ACC112 (cell line): Measurements from ENCODE around the gene CALD1.

ENCODE experiments used
- H2AFZ ChIP-seq: fragments of 200-600 bp; sonication (generic); one replicate; pipeline ENCODE4 v1.6.0; 2017; ENCODE audit warnings: antibody characterized with exemption, low read length; ENCODE audit not compliant: unreplicated experiment
- H3K27ac ChIP-seq: fragments of 200-600 bp; sonication (generic); 2 replicates; pipeline ENCODE4 v1.5.1; 2014; ENCODE audit warnings: low read depth, mild to moderate bottlenecking, antibody characterized with exemption, low read length, moderate library complexity
- H3K27me3 ChIP-seq: fragments of 200-600 bp; sonication (generic); 2 replicates; pipeline ENCODE4 v1.6.1; 2014; ENCODE audit warnings: mild to moderate bottlenecking, antibody characterized with exemption, low read length, moderate library complexity, mixed read lengths; ENCODE audit not compliant: insufficient read depth
- H3K36me3 ChIP-seq: fragments of 200-600 bp; sonication (generic); 2 replicates; pipeline ENCODE4 v1.6.1; 2016; ENCODE audit warnings: mild to moderate bottlenecking, antibody characterized with exemption, low read length, moderate library complexity, mixed read lengths; ENCODE audit not compliant: insufficient read depth
- H3K4me1 ChIP-seq: fragments of 200-600 bp; sonication (generic); one replicate; pipeline ENCODE4 v1.6.1; 2016; ENCODE audit warnings: low read length, mixed read lengths; ENCODE audit not compliant: insufficient read depth, unreplicated experiment, control insufficient read depth
- H3K4me3 ChIP-seq: fragments of 200-600 bp; sonication (generic); 2 replicates; pipeline ENCODE4 v1.5.1; 2014; ENCODE audit warnings: mild to moderate bottlenecking, low read depth, low read length
- H3K79me2 ChIP-seq: fragments of 200-600 bp; sonication (generic); one replicate; pipeline ENCODE4 v1.6.0; 2016; ENCODE audit warnings: low read length; ENCODE audit not compliant: control insufficient read depth, unreplicated experiment, insufficient read depth

CALD1 gene

GRCh38 chr7:134827436-134827835 lies 48.0 kb downstream of the CALD1 start:
- no peak overlapping the region for H2AFZ ChIP-seq
- peaks cover 67% of the 10 kb centered on the region for H3K79me2 ChIP-seq
- no peaks in the 10 kb centered on the region for H3K36me3 ChIP-seq
- H3K4me1 ChIP-seq: peaks cover 51% of the 10 kb centered on the region
- peak overlapping the region; percentile 24; the same call in 1 of the 2 replicates for H3K4me3 ChIP-seq
- H3K27me3 ChIP-seq: no peaks in the 10 kb centered on the region
- H3K27ac ChIP-seq: peak overlapping the region; percentile 84

GRCh38 chr7:134827889-134828288 lies 48.5 kb downstream of the CALD1 start:
- no peak overlapping the region for H2AFZ ChIP-seq
- no peaks in the 10 kb centered on the region for H3K36me3 ChIP-seq
- peak overlapping the region; percentile 84 for H3K27ac ChIP-seq
- H3K4me1 ChIP-seq: peaks cover 50% of the 10 kb centered on the region
- peak overlapping the region; percentile 24 for H3K4me3 ChIP-seq
- no peaks in the 10 kb centered on the region for H3K27me3 ChIP-seq
- peaks cover 72% of the 10 kb centered on the region for H3K79me2 ChIP-seq

DNA sequence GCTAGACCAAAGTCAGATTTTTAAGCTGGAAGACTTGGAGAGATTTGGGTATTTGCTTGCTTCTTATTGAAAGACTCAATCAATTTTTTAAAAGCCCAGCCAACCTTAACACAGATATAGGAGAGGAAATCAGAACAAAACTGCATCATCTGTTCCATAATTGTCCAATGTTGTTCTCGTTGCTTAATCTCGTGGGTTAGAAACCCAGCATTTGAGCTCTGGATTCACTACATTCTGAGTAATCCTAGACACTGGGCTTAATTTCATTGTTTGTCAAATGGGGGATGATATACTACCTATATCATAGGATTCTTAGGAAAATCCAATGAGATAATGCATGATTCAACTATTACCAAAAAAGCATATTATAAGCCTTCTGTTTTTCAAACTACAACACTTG lies 48.9 kb downstream of the CALD1 start:
- peaks cover 73% of the 10 kb centered on the region for H3K79me2 ChIP-seq
- no peaks in the 10 kb centered on the region for H3K27me3 ChIP-seq
- H2AFZ ChIP-seq: no peak overlapping the region
- H3K27ac ChIP-seq: peak overlapping the region; percentile 84
- H3K4me3 ChIP-seq: peak overlapping the region; percentile 24
- H3K4me1 ChIP-seq: peaks cover 45% of the 10 kb centered on the region
- H3K36me3 ChIP-seq: no peaks in the 10 kb centered on the region

DNA sequence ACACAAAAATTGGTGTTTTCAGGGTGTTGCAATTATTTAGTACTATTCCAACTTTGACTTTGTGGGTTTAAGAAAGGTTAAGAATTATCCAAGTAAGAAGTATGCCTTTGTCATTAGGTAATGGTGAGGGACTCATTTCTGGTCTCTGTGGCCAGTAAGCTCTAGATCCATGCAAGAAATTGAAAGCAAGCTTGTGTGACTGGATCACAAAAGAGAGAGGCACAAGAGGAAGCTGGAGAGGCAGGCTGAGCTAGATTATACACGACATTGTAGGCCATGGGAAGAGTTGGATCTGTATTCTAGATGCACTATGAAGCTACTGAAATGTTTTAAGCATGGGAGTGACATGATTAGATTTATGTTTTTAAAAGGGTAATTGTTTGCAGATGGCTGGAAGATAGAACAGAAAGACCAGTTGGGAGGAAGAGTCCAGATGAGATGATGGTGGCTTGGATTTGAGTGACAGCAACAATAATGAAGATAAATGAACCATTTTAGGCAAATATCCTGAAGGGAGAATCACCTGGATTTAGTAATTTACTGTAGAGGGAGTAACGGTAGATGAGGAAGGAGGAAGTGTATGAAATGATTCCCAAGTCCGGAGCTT lies 50.0 kb downstream of the CALD1 start:
- Histone ChIP-seq H3K36me3 (no peaks in the 10 kb centered on the region), H3K4me1 (peaks cover 41% of the 10 kb centered on the region), H3K79me2 (peaks cover 76% of the 10 kb centered on the region), H3K4me3 (no peak overlapping the region), H3K27ac (peak overlapping the region; percentile 84; the same call in 1 of the 2 replicates), H2AFZ (no peak overlapping the region), H3K27me3 (no peaks in the 10 kb centered on the region)

DNA sequence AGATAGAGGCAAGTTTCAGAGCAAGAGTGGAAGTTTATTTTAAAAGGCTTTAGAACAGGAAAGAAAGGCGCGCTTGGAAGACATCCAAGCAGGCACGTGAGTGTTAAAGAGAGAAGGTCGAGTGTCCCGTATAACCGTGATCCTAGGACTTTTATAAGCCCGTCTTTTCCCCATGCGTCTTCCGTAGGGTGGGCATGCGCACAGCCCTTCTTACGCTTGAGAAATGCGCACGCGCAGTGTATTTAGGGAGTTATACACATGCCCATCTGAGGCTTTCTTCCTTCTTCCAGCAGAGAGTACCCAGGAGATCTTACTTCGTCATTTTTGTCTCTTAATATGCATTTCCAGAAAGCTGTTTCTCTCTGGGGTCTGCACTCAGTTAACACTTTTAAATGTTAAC lies 52.4 kb downstream of the CALD1 start:
- H3K79me2 ChIP-seq: peaks cover 74% of the 10 kb centered on the region
- no peak overlapping the region for H2AFZ ChIP-seq

DNA sequence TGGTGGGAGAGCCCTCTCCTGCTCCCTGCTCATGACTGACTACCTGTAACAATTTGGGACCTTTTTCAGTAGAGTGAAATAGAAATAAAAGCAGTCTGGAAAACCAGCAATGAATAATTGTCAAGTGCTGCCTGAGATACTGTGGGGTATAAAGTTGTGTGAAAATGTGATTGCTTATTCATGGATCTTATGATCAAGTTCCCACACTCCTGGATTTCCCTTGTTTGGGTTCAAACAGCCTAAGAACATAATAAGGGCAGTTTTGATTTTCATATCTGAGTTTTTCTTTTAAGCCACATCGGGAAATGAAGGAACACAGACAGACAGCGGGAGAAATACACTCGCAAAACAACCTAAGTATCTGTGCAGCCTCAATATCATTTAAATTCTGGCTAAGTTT lies 52.9 kb downstream of the CALD1 start:
- Histone ChIP-seq H3K36me3 (no peaks in the 10 kb centered on the region), H3K27ac (peak overlapping the region; percentile 14; the same call in 1 of the 2 replicates), H2AFZ (no peak overlapping the region), H3K4me3 (no peak overlapping the region), H3K79me2 (peaks cover 72% of the 10 kb centered on the region), H3K4me1 (peaks cover 50% of the 10 kb centered on the region), H3K27me3 (no peaks in the 10 kb centered on the region)

More for the DNA sequence above, 52.4 kb downstream of the CALD1 start:
- H3K27ac ChIP-seq: peak overlapping the region; percentile 14; the same call in 1 of the 2 replicates
- no peaks in the 10 kb centered on the region for H3K36me3 ChIP-seq
- H3K4me1 ChIP-seq: peaks cover 48% of the 10 kb centered on the region
- H3K27me3 ChIP-seq: no peaks in the 10 kb centered on the region
- no peak overlapping the region for H3K4me3 ChIP-seq

- H3K4me1 ChIP-seq: peaks cover 32% of the 10 kb centered on the region
- no peak overlapping the region for H3K4me3 ChIP-seq
- H2AFZ ChIP-seq: no peak overlapping the region
- peak overlapping the region; percentile 98 for H3K27ac ChIP-seq
- H3K79me2 ChIP-seq: peaks cover 64% of the 10 kb centered on the region
- no peaks in the 10 kb centered on the region for H3K27me3 ChIP-seq
- no peaks in the 10 kb centered on the region for H3K36me3 ChIP-seq
Measured at GRCh38 chr7:134834689-134835462, 55.4 kb downstream of the CALD1 start.

DNA sequence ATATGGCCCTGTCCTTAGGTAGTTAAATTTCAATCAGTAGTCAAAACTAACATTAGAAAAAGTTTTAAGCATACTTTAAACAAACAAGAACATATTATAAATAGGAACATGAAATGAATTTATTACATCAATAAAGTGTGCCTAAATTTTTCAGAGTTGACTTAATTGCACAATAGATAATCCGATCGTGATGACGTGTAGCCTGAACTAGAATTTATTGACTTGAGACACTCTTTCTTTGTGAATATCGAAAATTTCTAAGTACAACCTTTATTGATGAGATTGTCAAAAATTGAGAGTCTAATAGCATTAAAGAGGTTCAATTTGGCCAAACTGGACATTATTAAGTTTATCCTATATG lies 56.0 kb downstream of the CALD1 start:
- H3K27ac ChIP-seq: peak overlapping the region; percentile 98
- H3K36me3 ChIP-seq: no peaks in the 10 kb centered on the region
- no peak overlapping the region for H2AFZ ChIP-seq
- H3K27me3 ChIP-seq: no peaks in the 10 kb centered on the region
- peaks cover 32% of the 10 kb centered on the region for H3K4me1 ChIP-seq
- H3K4me3 ChIP-seq: no peak overlapping the region
- peaks cover 66% of the 10 kb centered on the region for H3K79me2 ChIP-seq

- peak overlapping the region; percentile 62 for H3K4me3 ChIP-seq
- peaks cover 69% of the 10 kb centered on the region for H3K79me2 ChIP-seq
- peak overlapping the region; percentile 98 for H3K27ac ChIP-seq
- no peaks in the 10 kb centered on the region for H3K27me3 ChIP-seq
- no peaks in the 10 kb centered on the region for H3K36me3 ChIP-seq
- H3K4me1 ChIP-seq: peaks cover 32% of the 10 kb centered on the region
- H2AFZ ChIP-seq: peak overlapping the region; percentile 20
Measured at GRCh38 chr7:134836447-134836846, 57.0 kb downstream of the CALD1 start.

- Histone ChIP-seq H3K27me3 (no peaks in the 10 kb centered on the region), H3K4me1 (peaks cover 27% of the 10 kb centered on the region), H3K36me3 (no peaks in the 10 kb centered on the region), H2AFZ (no peak overlapping the region), H3K79me2 (peaks cover 63% of the 10 kb centered on the region), H3K27ac (no peak overlapping the region), H3K4me3 (no peak overlapping the region)
Measured at GRCh38 chr7:134839298-134839697, 59.9 kb downstream of the CALD1 start.

- Histone ChIP-seq H3K79me2 (peaks cover 51% of the 10 kb centered on the region), H3K4me3 (no peak overlapping the region), H3K36me3 (peaks cover 6% of the 10 kb centered on the region; the same call in 1 of the 2 replicates), H2AFZ (no peak overlapping the region), H3K27ac (no peak overlapping the region), H3K27me3 (no peaks in the 10 kb centered on the region), H3K4me1 (peaks cover 6% of the 10 kb centered on the region)
Measured at GRCh38 chr7:134842062-134842461, 62.6 kb downstream of the CALD1 start.
